Suprapubic skin (tissue), 4 donors: ENCODE measurements around the gene ATAD3A. TPM values are rescaled to one million over a fixed set of nuclear protein-coding genes. Genes with fewer than 3 reads are reported as not detected.

Experiments
- DNase-seq, 2 donors: peaks; one replicate each; pipeline ENCODE4 v3.0.0-alpha.2; 2019; ENCODE audit warnings: low spot score in 2 of 2
- H3K27ac ChIP-seq: fragments of 200-600 bp; sonication (generic); one replicate; pipeline ENCODE4 v1.5.1; 2019
- H3K27me3 ChIP-seq: fragments of 200-600 bp; sonication (generic); one replicate; pipeline ENCODE4 v1.5.1; 2019
- H3K36me3 ChIP-seq: fragments of 200-600 bp; sonication (generic); one replicate; pipeline ENCODE4 v1.5.1; 2019
- H3K4me1 ChIP-seq: fragments of 200-600 bp; sonication (generic); one replicate; pipeline ENCODE4 v1.5.1; 2019
- H3K4me3 ChIP-seq: fragments of 200-600 bp; sonication (generic); one replicate; pipeline ENCODE4 v1.5.1; 2019; ENCODE audit warnings: mild to moderate bottlenecking
- H3K9me3 ChIP-seq: fragments of 200-600 bp; sonication (generic); one replicate; pipeline ENCODE4 v1.5.1; 2019
- CTCF ChIP-seq, 2 donors: fragments of 200-600 bp in 1 of 2; fragments of 450-650 bp in 1 of 2; sonication (generic) in 1 of 2; IDR thresholded peaks; one replicate each; pipeline ENCODE4 v1.5.1; 2016 to 2019; ENCODE audit warnings: antibody characterized with exemption in 2 of 2, mild to moderate bottlenecking in 1 of 2, moderate library complexity in 1 of 2
- EP300 ChIP-seq: sonication (generic); formaldehyde crosslinking; IDR thresholded peaks from one replicate; pipeline ENCODE4 v1.6.1; 2017; ENCODE audit warnings: antibody characterized with exemption
- POLR2A ChIP-seq, 2 donors: fragments of 450-650 bp; IDR thresholded peaks; one replicate each; pipeline ENCODE4 v1.6.1; 2017; ENCODE audit warnings: antibody characterized with exemption in 2 of 2, mild to moderate bottlenecking in 2 of 2, moderate library complexity in 2 of 2
- POLR2AphosphoS5 ChIP-seq, 3 donors: sonication (generic); formaldehyde crosslinking; IDR thresholded peaks; one replicate each; pipeline ENCODE4 v1.6.1; 2017; ENCODE audit warnings: antibody characterized with exemption in 3 of 3
- WGBS: methylation state at CpG from one replicate; pipeline ENCODE4 v1.1.5; 2018; 5-methylcytosine and 5-hydroxymethylcytosine counted together
- total RNA-seq, 4 donors: library from RNA; depleted of rRNA; stranded (reverse); fragments of >200 nt; gene quantifications; one replicate each; pipeline ENCODE4 v1.1.0, GENCODE V29; 2016

ATAD3A gene
- total RNA-seq, 4 donors from 2014 or later = 15.0 to 23.2 (median 19.7) TPM

DNA sequence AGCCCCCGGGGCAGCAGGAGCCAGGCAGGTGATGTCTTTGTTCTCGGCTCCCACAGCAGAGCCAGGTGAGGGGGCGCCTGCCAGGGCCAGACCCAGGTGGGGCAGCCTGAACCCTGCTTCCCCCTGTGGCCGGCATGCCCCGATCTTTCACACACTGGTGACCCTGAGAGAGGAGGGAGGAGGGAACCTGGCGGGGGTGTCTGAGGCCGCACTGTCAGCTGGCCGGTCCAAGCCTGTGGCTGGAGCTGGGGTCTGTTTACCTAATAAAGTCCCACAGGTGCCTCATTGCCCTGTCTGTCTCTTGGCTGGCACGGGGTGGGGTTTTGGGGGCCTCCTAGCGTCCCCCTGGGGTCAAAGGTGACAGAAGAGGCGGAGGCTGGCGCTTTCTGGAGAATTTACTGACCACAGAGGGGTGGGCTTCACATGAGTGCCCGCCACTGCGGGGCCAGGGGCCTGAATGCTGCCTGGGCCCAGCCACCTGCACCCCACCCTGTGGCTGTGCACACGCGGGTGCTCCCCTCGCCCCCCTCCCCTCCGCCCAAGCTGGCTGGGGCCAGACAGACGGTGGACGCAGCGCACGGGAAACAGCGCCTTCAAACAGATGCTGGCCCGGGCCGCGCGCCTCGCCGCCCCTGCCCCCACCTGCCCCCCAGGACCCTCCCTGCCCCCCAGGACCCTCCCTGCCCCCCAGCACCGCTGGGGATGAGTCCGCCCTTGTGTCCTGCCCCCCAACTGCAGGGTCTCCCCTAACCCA is 22.6 kb downstream of the ATAD3A start:
- Histone ChIP-seq H3K27ac (no peak overlapping the region), H3K27me3 (no peaks in the 10 kb centered on the region), H3K36me3 (peaks cover 15% of the 10 kb centered on the region), H3K4me3 (no peak overlapping the region), H3K9me3 (peaks cover 4% of the 10 kb centered on the region), H3K4me1 (peaks cover 8% of the 10 kb centered on the region)
- no peak for TF ChIP-seq EP300
- TF ChIP-seq CTCF (IDR thresholded peaks at IDR 0.05) = no peak
- TF ChIP-seq POLR2AphosphoS5 (IDR thresholded peaks at IDR 0.05) = no peak
- no peak for TF ChIP-seq POLR2A (IDR thresholded peaks at IDR 0.05)
- no peak for DNase-seq
- 92% methylated on average over 22 of the region's 31 CpGs for WGBS

DNA sequence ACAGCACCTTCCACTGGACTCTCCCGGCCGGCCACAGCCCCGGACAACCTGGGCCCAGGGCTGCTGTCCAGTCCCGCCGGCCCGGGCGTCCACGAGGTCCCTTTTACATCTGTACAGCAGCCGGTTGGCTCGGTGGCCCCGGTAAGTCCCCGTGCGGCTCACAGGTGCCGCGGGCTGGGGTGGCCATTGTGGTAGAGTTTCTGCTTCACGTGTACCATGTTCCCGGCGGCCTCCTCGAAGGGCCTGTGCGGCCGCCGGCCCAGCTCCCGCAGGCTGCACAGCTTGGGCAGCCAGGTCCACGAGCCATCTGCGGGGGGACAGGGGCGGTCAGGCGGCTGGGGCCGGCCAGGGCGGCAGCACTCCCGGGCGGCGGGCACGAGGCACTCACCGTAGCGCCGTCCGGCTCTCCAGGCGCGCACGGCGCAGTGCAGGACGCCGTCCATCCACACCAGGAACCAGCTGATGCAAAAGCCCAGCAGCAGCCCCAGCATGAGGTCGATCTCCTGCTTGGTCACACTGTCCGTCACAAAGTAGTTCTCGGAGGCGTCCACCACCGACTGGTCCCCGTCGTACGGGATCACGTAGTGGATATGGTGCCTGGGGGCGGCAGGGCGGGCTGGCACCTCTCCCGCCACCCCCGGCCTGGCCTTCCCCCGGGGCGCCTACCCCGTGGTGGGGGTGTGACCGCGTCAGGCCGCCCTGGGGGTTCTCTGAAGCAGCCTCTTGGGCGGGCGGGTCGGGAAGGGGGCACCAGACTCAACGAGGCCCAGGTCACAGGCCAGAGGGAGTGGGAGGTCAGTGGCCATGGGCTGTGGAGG is 23.4 kb downstream of the ATAD3A start:
- WGBS = 85% methylated on average over 13 of the region's 66 CpGs
- no peak for DNase-seq
- H3K4me3 ChIP-seq = no peak overlapping the region
- no peaks in the 10 kb centered on the region for H3K27me3 ChIP-seq
- peaks cover 4% of the 10 kb centered on the region for H3K9me3 ChIP-seq
- TF ChIP-seq EP300 (no peak), POLR2AphosphoS5 (IDR thresholded peaks at IDR 0.05) (no peak), CTCF (IDR thresholded peaks at IDR 0.05) (no peak), POLR2A (IDR thresholded peaks at IDR 0.05) (no peak)
- peaks cover 8% of the 10 kb centered on the region for H3K36me3 ChIP-seq
- no peak overlapping the region for H3K27ac ChIP-seq
- peaks cover 15% of the 10 kb centered on the region for H3K4me1 ChIP-seq

DNA sequence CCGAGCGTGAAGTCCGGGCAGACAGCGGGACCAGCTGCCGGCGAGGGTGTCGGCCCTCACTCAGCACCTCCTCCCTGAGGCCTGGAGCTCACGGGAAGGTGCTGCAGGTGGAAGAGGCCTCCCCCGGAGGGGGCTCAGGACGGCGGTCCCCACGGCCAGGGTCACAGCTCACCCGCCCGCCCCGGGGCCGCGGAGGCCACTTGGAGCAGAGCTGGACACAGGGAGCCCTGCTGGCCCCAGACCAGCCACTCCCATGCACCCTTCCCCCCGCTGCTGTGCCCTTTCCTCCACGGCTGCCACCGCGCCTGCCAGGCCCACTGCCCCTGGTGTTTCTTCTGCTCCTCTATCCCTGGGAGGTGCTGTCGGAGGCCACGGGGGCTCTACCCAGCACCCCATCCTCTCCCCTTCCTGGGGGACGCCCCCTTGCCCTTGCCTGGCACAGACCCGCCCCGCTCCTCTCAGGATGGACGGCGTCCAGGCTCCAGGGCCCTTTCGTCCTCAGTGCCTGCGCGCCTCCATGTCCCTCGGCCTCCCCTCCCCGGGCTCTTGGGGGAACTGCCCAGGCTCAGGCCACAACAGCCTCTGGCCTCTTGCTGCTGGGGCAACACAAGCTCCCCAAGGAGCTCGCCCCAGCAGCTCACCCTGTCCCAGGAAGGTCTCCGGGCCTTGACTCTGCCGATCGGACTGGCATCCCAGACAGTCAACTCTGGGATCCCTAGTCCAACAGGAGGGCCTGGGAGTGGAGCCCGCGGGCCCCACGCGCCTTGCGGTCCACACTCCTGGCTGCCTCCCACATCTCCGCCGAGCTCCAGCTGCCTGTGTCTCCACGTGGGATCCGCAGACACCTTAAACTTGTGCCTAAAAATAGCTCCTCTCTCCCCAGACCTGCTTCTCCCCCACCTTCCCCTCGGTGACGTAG is 24.3 kb downstream of the ATAD3A start:
- no peaks in the 10 kb centered on the region for H3K27me3 ChIP-seq
- H3K9me3 ChIP-seq = peaks cover 4% of the 10 kb centered on the region
- H3K36me3 ChIP-seq = peaks cover 11% of the 10 kb centered on the region
- no peak for TF ChIP-seq POLR2AphosphoS5 (IDR thresholded peaks at IDR 0.05)
- TF ChIP-seq CTCF (IDR thresholded peaks at IDR 0.05) = no peak
- TF ChIP-seq POLR2A (IDR thresholded peaks at IDR 0.05) = no peak
- TF ChIP-seq EP300 = no peak
- H3K27ac ChIP-seq = no peak overlapping the region
- WGBS = 83% methylated on average over 38 of the region's 48 CpGs
- no peak for DNase-seq
- H3K4me1 ChIP-seq = peaks cover 23% of the 10 kb centered on the region
- no peak overlapping the region for H3K4me3 ChIP-seq

GRCh38 chr1:1536938-1537546 is 25.1 kb downstream of the ATAD3A start:
- H3K4me3 ChIP-seq = no peak overlapping the region
- WGBS = 89% methylated on average over 15 of the region's 15 CpGs
- H3K4me1 ChIP-seq = peaks cover 23% of the 10 kb centered on the region
- no peaks in the 10 kb centered on the region for H3K9me3 ChIP-seq
- no peaks in the 10 kb centered on the region for H3K27me3 ChIP-seq
- TF ChIP-seq CTCF (IDR thresholded peaks at IDR 0.05) (no peak), EP300 (no peak), POLR2AphosphoS5 (IDR thresholded peaks at IDR 0.05) (no peak), POLR2A (IDR thresholded peaks at IDR 0.05) (no peak)
- peaks cover 18% of the 10 kb centered on the region for H3K36me3 ChIP-seq
- H3K27ac ChIP-seq = no peak overlapping the region
- DNase-seq = no peak
